HCT116 (cell line): ENCODE data around the gene SSTR3. TPM values are rescaled to one million over a fixed set of nuclear protein-coding genes. Genes with fewer than 3 reads are reported as not detected.

Experiments used
- ATAC-seq: fragments of 200-7000 bp; cut with Tn5 transposase; 2 replicates; pipeline ENCODE4 v1.9.1; 2020; ENCODE audit warnings: mild to moderate bottlenecking, moderate library complexity
- BruUV-seq: library from RNA; stranded (reverse); fragments of 400-500 nt; replicated peaks from 2 replicates; lab custom pipeline; 2021; lab: Mats Ljungman, UMichigan
- CTCF ChIA-PET: fragments of 300-600 bp; sonication (Branson Sonifier 250); formaldehyde crosslinking; loops from one replicate; lab custom pipeline; 2021; ENCODE audit warnings: antibody characterized with exemption; lab: Charles Lee
- POLR2A ChIA-PET: fragments of 300-600, 350-600 bp; sonication (Branson Sonifier 250); formaldehyde crosslinking; loops from one replicate; lab custom pipeline; 2021; ENCODE audit warnings: antibody characterized with exemption; lab: Charles Lee
- RAD21 ChIA-PET, 2 experiments: fragments of 300-600 bp; sonication (Branson Sonifier 250); formaldehyde crosslinking; loops; one replicate each; lab custom pipeline; 2023; ENCODE audit warnings: low total read pairs in 2 of 2; ENCODE audit not compliant: uncharacterized antibody in 2 of 2, unreplicated experiment in 2 of 2, low non-redundant PET in 1 of 2; lab: Charles Lee
- DNase-seq: peaks from one replicate; pipeline ENCODE4 v3.0.0-alpha.2; 2010; ENCODE audit warnings: low read depth, low spot score
- H2AFZ ChIP-seq: fragments of 200-600 bp; shearing (Covaris generic), sonication (generic); 2 replicates; pipeline ENCODE4 v1.6.1; 2017; ENCODE audit warnings: low read depth, mixed run types, mixed read lengths, antibody characterized with exemption, low read length; ENCODE audit not compliant: poor library complexity, severe bottlenecking
- H3K27ac ChIP-seq: 2 replicates; pipeline ENCODE4 v1.5.1; 2012; ENCODE audit warnings: low read depth, low read length
- H3K27me3 ChIP-seq: fragments of 200-600 bp; sonication (generic); 2 replicates; pipeline ENCODE4 v1.6.1; 2016; ENCODE audit warnings: mixed run types, low read length, mixed read lengths; ENCODE audit not compliant: insufficient read depth
- H3K36me3 ChIP-seq, 2 experiments: fragments of 200-500 bp in 1 of 2; fragments of 200-600 bp in 1 of 2; sonication (Bioruptor generic) in 1 of 2; sonication (generic) in 1 of 2; 2 replicates each; pipeline versions ENCODE4 v1.5.1 to v1.6.1; 2014 to 2016; ENCODE audit warnings: low read length in 2 of 2, inconsistent platforms in 1 of 2, mixed read lengths in 1 of 2, mixed run types in 1 of 2; ENCODE audit not compliant: insufficient read depth in 2 of 2, control insufficient read depth in 1 of 2
- H3K4me1 ChIP-seq, 2 experiments: fragments of 200-600 bp in 1 of 2; sonication (generic) in 1 of 2; 2 replicates each; pipeline versions ENCODE4 v1.5.1 to v1.6.1; 2012 to 2017; ENCODE audit warnings: low read length in 2 of 2, inconsistent platforms in 1 of 2, mild to moderate bottlenecking in 1 of 2, mixed read lengths in 1 of 2, mixed run types in 1 of 2, moderate library complexity in 1 of 2; ENCODE audit not compliant: insufficient read depth in 2 of 2, control insufficient read depth in 1 of 2
- H3K4me2 ChIP-seq: fragments of 200-600 bp; sonication (generic); 2 replicates; pipeline ENCODE4 v1.6.1; 2017; ENCODE audit warnings: mixed run types, low read length, mixed read lengths
- H3K4me3 ChIP-seq, 2 experiments: fragments of 200-600 bp in 1 of 2; sonication (generic) in 1 of 2; replicated peaks in 1 of 2; 2 replicates each; pipeline ENCODE4 v1.5.1; 2011 to 2016; ENCODE audit warnings: low read length in 2 of 2, control low read depth in 1 of 2, low read depth in 1 of 2, mild to moderate bottlenecking in 1 of 2, mixed read lengths in 1 of 2, mixed run types in 1 of 2
- H3K79me2 ChIP-seq: fragments of 200-600 bp; sonication (generic); 2 replicates; pipeline ENCODE4 v1.6.1; 2017; ENCODE audit warnings: mild to moderate bottlenecking, mixed run types, low read length, moderate library complexity, mixed read lengths; ENCODE audit not compliant: insufficient read depth
- H3K9ac ChIP-seq: fragments of 200-600 bp; sonication (generic); 2 replicates; pipeline ENCODE4 v1.6.1; 2016; ENCODE audit warnings: low read length, mixed read lengths
- H3K9me2 ChIP-seq: fragments of 200-600 bp; sonication (generic), shearing (Covaris generic); 2 replicates; pipeline ENCODE4 v1.6.1; 2017; ENCODE audit warnings: mixed run types, mild to moderate bottlenecking, moderate library complexity; ENCODE audit not compliant: insufficient read depth
- H3K9me3 ChIP-seq, 2 experiments: fragments of 200-500 bp in 1 of 2; fragments of 200-600 bp in 1 of 2; sonication (Bioruptor generic) in 1 of 2; sonication (generic) in 1 of 2; 2 replicates each; pipeline ENCODE4 v1.6.1; 2014 to 2017; ENCODE audit warnings: low read length in 2 of 2, mixed read lengths in 2 of 2, inconsistent platforms in 1 of 2, low read depth in 1 of 2, mild to moderate bottlenecking in 1 of 2, mixed run types in 1 of 2, moderate library complexity in 1 of 2; ENCODE audit not compliant: control insufficient read depth in 1 of 2, insufficient read depth in 1 of 2
- H4K20me1 ChIP-seq: fragments of 200-600 bp; sonication (generic), shearing (Covaris generic); 2 replicates; pipeline ENCODE4 v1.6.1; 2017; ENCODE audit warnings: mixed run types, mild to moderate bottlenecking, moderate library complexity; ENCODE audit not compliant: insufficient read depth
- FOSL1 ChIP-seq: IDR thresholded peaks from 2 replicates; pipeline ENCODE4 v1.6.1; 2012; ENCODE audit warnings: low read depth
- SIN3A ChIP-seq: IDR thresholded peaks from 2 replicates; pipeline ENCODE4 v1.6.1; 2012; ENCODE audit warnings: low read depth
- YY1 ChIP-seq: IDR thresholded peaks from 2 replicates; pipeline ENCODE4 v1.6.1; 2011; ENCODE audit warnings: low read length, low read depth, moderate library complexity, mild to moderate bottlenecking; ENCODE audit not compliant: insufficient replicate concordance; ENCODE audit errors: extremely low read depth
- intact Hi-C: fragments of 100-400 bp; cut with micrococcal nuclease; formaldehyde crosslinking; loops from 2 replicates; pipeline ENCODE4 v1.10.0; 2022
- total RNA-seq: library from RNA; stranded (reverse); gene quantifications from one replicate; pipeline ENCODE4 v1.2.1, GENCODE V29; 2021; ENCODE audit not compliant: unreplicated experiment
- TF ChIP-seq, protein P1 (sequence below): IDR thresholded peaks from 2 replicates; pipeline ENCODE4 v1.6.1; 2012; ENCODE audit warnings: low read depth
- TF ChIP-seq, protein P2 (sequence below), 3 experiments: fragments of 200-600 bp in 1 of 3; sonication (generic) in 1 of 3; IDR thresholded peaks in 2 of 3; conservative IDR thresholded peaks in 1 of 3; 2 replicates each; pipeline ENCODE4 v1.5.1; 2012 to 2017; ENCODE audit warnings: low read depth in 2 of 3, low read length in 2 of 3, antibody characterized with exemption in 1 of 3, borderline replicate concordance in 1 of 3, control low read depth in 1 of 3, mild to moderate bottlenecking in 1 of 3, mixed read lengths in 1 of 3, mixed run types in 1 of 3, moderate library complexity in 1 of 3; ENCODE audit not compliant: insufficient read depth in 1 of 3

SSTR3 gene
- total RNA-seq, 1 experiment from 2014 or later = not detected

DNA sequence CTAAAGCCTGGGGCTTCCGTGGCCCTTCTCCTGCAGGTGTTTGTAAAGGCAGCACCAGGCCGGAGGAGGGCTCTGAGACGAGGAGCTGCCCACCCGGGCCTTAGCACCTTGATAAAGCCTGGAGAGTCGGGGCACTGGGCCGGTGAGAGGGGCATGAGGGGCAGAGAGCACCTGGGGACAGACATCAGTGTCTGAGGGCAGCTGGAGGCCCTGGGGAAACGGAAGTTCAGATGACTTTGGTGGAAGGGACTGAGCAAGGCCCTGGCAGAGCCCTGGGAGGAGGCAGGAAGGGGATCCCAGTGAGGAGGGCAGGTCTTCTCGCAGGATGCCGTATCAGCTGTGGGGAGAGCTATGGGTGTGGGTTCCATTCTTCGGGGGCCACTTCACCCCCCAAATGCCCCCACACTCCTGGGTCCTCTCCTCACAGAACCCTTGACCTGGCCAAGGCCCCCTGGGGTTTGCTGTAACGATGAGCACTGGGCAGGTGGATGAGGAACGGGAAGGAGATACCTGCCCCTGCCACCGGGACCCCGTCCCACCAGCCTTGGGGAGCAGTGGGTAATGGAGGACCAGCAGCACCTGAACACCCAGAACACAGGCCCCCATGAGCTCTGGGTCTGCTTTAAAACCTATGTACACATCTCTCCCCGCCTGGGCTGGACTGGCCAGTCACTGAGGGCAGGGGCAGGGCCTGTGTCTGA, 31.6 kb downstream of the SSTR3 start:
- ATAC-seq (no peak), DNase-seq (no peak)
- H3K4me3 ChIP-seq = no peak overlapping the region
- TF ChIP-seq, protein P1, sequence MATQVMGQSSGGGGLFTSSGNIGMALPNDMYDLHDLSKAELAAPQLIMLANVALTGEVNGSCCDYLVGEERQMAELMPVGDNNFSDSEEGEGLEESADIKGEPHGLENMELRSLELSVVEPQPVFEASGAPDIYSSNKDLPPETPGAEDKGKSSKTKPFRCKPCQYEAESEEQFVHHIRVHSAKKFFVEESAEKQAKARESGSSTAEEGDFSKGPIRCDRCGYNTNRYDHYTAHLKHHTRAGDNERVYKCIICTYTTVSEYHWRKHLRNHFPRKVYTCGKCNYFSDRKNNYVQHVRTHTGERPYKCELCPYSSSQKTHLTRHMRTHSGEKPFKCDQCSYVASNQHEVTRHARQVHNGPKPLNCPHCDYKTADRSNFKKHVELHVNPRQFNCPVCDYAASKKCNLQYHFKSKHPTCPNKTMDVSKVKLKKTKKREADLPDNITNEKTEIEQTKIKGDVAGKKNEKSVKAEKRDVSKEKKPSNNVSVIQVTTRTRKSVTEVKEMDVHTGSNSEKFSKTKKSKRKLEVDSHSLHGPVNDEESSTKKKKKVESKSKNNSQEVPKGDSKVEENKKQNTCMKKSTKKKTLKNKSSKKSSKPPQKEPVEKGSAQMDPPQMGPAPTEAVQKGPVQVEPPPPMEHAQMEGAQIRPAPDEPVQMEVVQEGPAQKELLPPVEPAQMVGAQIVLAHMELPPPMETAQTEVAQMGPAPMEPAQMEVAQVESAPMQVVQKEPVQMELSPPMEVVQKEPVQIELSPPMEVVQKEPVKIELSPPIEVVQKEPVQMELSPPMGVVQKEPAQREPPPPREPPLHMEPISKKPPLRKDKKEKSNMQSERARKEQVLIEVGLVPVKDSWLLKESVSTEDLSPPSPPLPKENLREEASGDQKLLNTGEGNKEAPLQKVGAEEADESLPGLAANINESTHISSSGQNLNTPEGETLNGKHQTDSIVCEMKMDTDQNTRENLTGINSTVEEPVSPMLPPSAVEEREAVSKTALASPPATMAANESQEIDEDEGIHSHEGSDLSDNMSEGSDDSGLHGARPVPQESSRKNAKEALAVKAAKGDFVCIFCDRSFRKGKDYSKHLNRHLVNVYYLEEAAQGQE = no peak
- no peaks in the 10 kb centered on the region for H3K9me3 ChIP-seq
- no peak overlapping the region; the same call in 1 of the 2 replicates for H3K27ac ChIP-seq
- peaks cover 2 to 19% of the 10 kb centered on the region in 2 experiments; a peak in 3 of 4 replicates for H3K4me1 ChIP-seq
- RAD21 ChIA-PET = no interaction called here
- BruUV-seq = no TSS peak
- no peaks in the 10 kb centered on the region for H3K36me3 ChIP-seq
- CTCF ChIA-PET = no interaction called here
- intact Hi-C loops = no loop called here
- POLR2A ChIA-PET = no interaction called here
- no peaks in the 10 kb centered on the region for H4K20me1 ChIP-seq
- H3K9me2 ChIP-seq = no peaks in the 10 kb centered on the region
- no peak overlapping the region for H3K9ac ChIP-seq
- H2AFZ ChIP-seq = no peak overlapping the region
- no peaks in the 10 kb centered on the region for H3K79me2 ChIP-seq
- H3K27me3 ChIP-seq = no peaks in the 10 kb centered on the region
- peak overlapping the region; percentile 18; the same call in 1 of the 2 replicates for H3K4me2 ChIP-seq

DNA sequence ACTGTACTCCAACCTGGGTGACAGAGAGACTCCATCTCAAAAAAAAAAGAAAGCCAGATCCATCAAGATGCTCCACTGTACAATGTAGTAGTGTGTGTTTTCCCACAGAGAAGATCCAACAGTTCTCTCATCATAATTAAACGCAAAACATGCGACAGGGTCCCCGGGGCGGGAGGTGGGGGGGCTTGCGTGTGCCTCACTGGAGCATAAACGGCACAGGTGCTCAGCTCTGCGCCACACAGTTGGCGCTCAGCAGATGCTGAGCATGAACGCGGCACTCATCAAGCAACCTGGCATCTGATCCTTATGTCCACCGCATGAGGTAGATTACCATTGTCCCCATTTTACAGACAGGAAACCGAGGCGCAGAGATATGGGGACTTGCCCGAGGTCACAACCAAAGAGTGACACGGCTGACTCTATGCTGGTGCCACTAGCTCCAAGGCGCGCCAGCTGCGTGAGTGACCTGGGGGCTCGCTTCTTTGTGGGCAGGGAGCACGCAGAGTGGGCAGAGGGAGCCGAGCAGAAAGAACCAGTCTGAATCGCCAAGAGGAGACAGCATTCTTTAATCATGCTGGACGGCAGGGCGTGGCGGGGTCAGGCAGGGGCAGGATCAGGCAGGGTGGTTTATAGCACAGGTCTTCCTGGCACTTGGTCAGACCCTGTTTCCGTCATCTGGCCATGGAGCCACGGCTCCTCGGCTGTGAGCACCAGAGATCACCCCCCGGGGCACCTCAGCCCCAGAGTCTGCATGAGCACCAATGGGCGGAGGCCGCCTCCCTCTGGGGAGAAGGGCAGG, 32.5 kb downstream of the SSTR3 start:
- H2AFZ ChIP-seq = no peak overlapping the region
- H3K4me2 ChIP-seq = peak overlapping the region; percentile 18; the same call in 1 of the 2 replicates
- no peak overlapping the region for H3K4me3 ChIP-seq
- intact Hi-C loops = no loop called here
- H3K27ac ChIP-seq = no peak overlapping the region; the same call in 1 of the 2 replicates
- H4K20me1 ChIP-seq = no peaks in the 10 kb centered on the region
- no peaks in the 10 kb centered on the region for H3K36me3 ChIP-seq
- H3K9me3 ChIP-seq = no peaks in the 10 kb centered on the region
- no peaks in the 10 kb centered on the region for H3K27me3 ChIP-seq
- no peak for TF ChIP-seq SIN3A
- TF ChIP-seq, protein P2, sequence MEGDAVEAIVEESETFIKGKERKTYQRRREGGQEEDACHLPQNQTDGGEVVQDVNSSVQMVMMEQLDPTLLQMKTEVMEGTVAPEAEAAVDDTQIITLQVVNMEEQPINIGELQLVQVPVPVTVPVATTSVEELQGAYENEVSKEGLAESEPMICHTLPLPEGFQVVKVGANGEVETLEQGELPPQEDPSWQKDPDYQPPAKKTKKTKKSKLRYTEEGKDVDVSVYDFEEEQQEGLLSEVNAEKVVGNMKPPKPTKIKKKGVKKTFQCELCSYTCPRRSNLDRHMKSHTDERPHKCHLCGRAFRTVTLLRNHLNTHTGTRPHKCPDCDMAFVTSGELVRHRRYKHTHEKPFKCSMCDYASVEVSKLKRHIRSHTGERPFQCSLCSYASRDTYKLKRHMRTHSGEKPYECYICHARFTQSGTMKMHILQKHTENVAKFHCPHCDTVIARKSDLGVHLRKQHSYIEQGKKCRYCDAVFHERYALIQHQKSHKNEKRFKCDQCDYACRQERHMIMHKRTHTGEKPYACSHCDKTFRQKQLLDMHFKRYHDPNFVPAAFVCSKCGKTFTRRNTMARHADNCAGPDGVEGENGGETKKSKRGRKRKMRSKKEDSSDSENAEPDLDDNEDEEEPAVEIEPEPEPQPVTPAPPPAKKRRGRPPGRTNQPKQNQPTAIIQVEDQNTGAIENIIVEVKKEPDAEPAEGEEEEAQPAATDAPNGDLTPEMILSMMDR (IDR thresholded peaks at IDR 0.05 in 2 of 3, conservative IDR thresholded peaks at IDR 0.05 in 1 of 3; ENCODE audit: borderline replicate concordance in 1 of 3, insufficient read depth in 1 of 3, low read depth in 2 of 3, low read length in 2 of 3) = no peak
- TF ChIP-seq YY1 = no peak
- TF ChIP-seq FOSL1 = no peak
- BruUV-seq = no TSS peak
- no peak overlapping the region for H3K9ac ChIP-seq
- ChIA-PET POLR2A (no interaction called here), RAD21 (no interaction called here), CTCF (no interaction called here)
- peak; percentile 16; the same call in 1 of the 2 replicates for ATAC-seq
- no peak for DNase-seq
- no peaks in the 10 kb centered on the region for H3K9me2 ChIP-seq
- no peaks in the 10 kb centered on the region for H3K79me2 ChIP-seq
- peaks cover 2 to 18% of the 10 kb centered on the region in 2 experiments; a peak in 3 of 4 replicates for H3K4me1 ChIP-seq
